Sciatic nerve (tissue), 2 donors: ENCODE data around the gene PPP1R1A. TPM values are rescaled to one million over a fixed set of nuclear protein-coding genes. Genes with fewer than 3 reads are reported as not detected.

Experiments
- ATAC-seq: fragments of 200-7000 bp; cut with Tn5 transposase; one replicate; pipeline ENCODE4 v1.9.1; 2020; ENCODE audit warnings: mild to moderate bottlenecking, moderate library complexity
- DNase-seq: peaks from one replicate; pipeline ENCODE4 v3.0.0-alpha.2; 2020; ENCODE audit warnings: low spot score
- intact Hi-C: fragments of 100-400 bp; cut with DNase I; formaldehyde crosslinking; loops from one replicate; pipeline ENCODE4 v1.14.2; 2022
- total RNA-seq: library from RNA; stranded (reverse); fragmentation: NEBNext Ultra II Directional; extraction: Animal tissue kit (Norgen Biotek cat#: 25700); gene quantifications from one replicate; pipeline ENCODE4 v1.2.1, GENCODE V29; 2021
- donor health status: DM: no; HTN: no; CAD: no.
- donor health status: DM: no; HTN: no; CAD: no.

Gene PPP1R1A, protein sequence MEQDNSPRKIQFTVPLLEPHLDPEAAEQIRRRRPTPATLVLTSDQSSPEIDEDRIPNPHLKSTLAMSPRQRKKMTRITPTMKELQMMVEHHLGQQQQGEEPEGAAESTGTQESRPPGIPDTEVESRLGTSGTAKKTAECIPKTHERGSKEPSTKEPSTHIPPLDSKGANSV
- total RNA-seq, result 21.4 TPM

- intact Hi-C loops, result no loop called here
- peak; percentile 44 for ATAC-seq
Observed at GRCh38 chr12:54588110-54588889, at the start of gene PPP1R1A. Gene PPP1R1A (minus strand): TSS chr12:54588659. CDS start chr12:54588488, 171 bp downstream.

DNA sequence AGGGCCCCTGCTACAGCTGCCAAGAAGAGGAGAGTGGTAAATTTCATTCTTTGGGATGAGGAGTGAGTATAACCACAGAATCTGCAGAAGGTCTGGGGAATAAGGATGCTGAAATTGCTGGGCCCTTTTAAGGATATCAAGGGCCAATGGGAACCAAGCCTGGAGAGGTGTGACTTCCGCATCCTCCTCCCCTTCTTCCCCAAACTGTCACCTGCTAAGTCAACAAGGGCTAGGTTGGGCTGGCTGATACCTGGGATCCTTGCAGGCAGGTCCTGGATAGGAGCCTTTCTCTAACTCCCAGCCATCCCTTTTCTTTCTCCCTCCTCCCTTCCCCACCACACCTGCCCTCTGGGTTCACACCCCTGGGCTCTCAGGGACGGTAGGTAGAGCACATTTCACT is 46.3 kb upstream of the PPP1R1A start, which contains the start of gene LACRT:
LACRT (minus strand) TSS at position 101 of the 400 bp plus-strand sequence; CDS start at position 47, 54 bp downstream.
- ATAC-seq (no peak), DNase-seq (no peak)
- intact Hi-C loops, result no loop called here

More at GRCh38 chr12:54588110-54588889, at the start of gene PPP1R1A:
- no peak for DNase-seq

- no peak for ATAC-seq
- intact Hi-C loops, result no loop called here
- no peak for DNase-seq
Observed at GRCh38 chr12:54631988-54632728, 43.7 kb upstream of the PPP1R1A start.

- ATAC-seq, result no peak
- intact Hi-C loops, result no loop called here
- DNase-seq, result no peak
Observed at GRCh38 chr12:54631551-54631950, 43.1 kb upstream of the PPP1R1A start.

GRCh38 chr12:54629925-54630324 is 41.5 kb upstream of the PPP1R1A start:
- no peak for ATAC-seq
- DNase-seq, result no peak
- intact Hi-C loops, result no loop called here

DNA sequence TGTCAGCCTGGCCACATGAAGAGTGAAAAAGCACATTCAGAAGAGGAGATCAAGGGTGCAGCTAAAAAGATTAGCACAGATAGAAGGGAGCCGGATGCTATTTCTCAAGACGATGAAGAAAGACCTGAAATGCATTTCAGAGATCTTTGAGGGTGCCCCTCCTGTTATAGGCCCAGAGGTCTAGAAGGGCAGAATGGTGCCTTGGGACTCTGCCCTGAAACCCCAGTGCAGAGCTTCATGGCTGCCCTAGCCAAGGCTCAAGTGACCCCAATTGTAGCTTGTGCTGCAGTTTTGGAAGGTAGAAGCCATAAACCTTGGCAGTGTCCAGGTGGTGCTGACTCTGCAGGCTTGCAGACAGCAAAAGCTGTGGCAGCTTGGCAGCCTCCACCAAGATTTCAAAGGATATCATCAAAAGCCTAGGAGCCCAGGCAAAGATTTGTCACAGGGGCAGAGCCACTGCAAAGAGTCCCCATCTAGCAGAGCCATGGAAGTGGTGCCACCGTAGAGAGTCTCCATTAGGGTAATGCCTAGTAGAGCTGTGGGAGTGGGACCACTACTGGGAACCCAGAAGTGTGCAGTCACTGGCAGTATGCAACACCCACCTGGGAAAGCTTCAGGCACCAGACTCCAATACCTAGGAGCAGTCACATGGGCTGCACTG is 39.9 kb upstream of the PPP1R1A start:
- ATAC-seq (no peak), DNase-seq (no peak)
- intact Hi-C loops, result no loop called here

DNA sequence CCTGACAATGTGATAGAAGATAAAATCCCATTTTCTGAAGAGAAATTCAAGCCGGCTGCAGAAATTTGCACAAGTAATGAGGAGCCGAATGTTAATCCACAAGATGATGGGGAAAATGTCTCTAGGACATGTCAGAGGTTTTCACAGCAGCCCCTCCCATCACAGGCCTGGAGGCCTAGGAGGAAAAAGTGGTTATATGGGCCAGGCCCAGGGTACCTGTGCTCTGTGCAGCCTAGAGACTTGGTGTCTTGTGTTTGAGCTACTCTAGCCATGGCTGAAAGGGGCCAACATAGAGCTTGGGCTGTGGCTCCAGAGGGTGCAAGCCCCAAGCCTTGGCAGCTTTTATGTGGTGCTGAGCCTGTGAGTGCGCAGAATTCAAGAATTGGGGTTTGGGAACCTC is 38.8 kb upstream of the PPP1R1A start:
- DNase-seq (no peak), ATAC-seq (no peak)
- intact Hi-C loops, result no loop called here

- DNase-seq, result no peak
- no peak for ATAC-seq
- intact Hi-C loops, result no loop called here
Observed at GRCh38 chr12:54625598-54625997, 37.1 kb upstream of the PPP1R1A start.

GRCh38 chr12:54624315-54625279 is 36.1 kb upstream of the PPP1R1A start:
- intact Hi-C loops, result no loop called here
- DNase-seq (no peak), ATAC-seq (no peak)

GRCh38 chr12:54622463-54623183 is 34.2 kb upstream of the PPP1R1A start:
- intact Hi-C loops, result no loop called here
- ATAC-seq (no peak), DNase-seq (no peak)

DNA sequence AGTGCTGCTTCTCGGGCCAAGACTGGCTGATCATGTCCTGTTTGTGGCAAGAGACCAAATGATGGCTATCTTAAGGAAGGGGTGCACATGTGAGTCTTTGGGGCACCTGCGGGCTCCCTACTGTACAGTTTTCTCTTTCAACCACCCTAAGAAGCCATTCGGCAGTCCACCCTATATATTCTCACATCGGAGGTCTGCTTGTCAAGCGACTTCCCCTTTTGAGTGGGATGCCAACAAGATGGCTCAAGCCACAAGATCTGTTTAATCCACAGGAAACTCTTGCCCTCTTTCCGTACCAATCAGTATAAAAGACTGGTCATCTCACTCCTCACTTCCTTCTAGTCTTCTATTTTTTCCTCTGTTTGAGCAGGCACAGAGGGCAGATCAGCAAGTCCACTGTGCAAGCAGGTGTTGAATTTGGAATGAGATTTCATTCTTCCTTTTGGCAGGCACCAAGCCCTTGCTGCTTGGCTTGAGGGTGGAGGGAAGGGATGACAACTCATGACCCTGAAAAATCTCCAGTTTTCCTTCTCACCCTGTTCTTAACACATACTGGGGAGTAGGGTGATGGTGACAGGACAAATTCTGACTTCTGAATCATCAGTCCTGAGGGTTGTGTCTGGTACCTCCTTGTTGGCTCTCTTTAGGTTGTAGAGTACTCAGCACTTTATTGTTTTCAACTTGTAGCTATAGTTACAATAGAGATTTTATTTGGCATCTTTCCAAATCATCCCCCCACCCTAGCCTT is 28.6 kb upstream of the PPP1R1A start:
- intact Hi-C loops, result no loop called here
- ATAC-seq, result no peak
- DNase-seq, result no peak

- DNase-seq (no peak), ATAC-seq (no peak)
- intact Hi-C loops, result no loop called here
Observed at GRCh38 chr12:54612225-54612750, 23.8 kb upstream of the PPP1R1A start.

- no peak for DNase-seq
- no peak for ATAC-seq
- intact Hi-C loops, result no loop called here
Observed at GRCh38 chr12:54611715-54612149, 23.3 kb upstream of the PPP1R1A start.

DNA sequence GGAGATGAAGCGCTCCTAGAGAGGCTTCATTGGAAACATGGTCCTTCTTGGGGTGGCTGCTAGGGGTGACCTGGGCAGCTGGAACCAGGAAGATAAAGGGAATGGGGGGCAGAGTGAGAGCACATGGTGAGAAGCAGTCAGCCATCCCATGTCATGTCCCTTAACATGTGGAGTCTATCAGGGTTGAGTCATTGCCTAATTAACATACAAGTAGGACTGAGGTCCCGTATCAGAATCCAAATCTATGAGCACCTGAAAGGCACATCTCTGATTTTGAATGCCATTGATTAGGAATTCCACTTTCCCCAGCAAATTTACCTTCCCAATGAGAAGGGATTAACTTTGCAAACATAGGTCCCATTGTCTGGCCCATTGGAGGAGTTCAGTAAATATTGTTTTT is 20.3 kb upstream of the PPP1R1A start:
- intact Hi-C loops, result no loop called here
- DNase-seq, result no peak
- ATAC-seq, result no peak

- no peak for ATAC-seq
- DNase-seq, result no peak
- intact Hi-C loops, result no loop called here
Observed at GRCh38 chr12:54608156-54608555, 19.7 kb upstream of the PPP1R1A start.

DNA sequence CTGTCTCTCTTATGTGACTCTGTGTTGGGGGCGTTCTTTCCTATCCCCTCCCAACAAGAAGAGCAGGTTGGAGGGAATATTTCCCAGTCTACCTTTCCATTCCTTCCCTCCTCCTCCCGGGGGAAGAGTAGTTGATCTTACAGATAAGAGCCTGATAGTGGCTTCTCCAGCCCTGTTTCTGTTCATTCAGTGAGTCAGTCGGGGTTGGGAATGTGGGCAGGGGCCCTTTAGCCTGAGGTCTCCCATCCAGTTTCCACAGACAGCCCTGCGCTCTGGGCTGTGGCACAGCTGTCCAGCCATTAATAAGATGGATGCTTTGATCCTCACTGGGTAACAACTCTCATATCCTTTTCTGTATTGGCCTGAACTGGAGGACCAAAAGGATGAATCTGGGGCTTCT is 18.1 kb upstream of the PPP1R1A start:
- intact Hi-C loops, result no loop called here
- DNase-seq (no peak), ATAC-seq (no peak)
